H1 (cell line): Measurements from ENCODE around the gene ACRBP. TPM values are rescaled to one million over a fixed set of nuclear protein-coding genes. Genes with fewer than 3 reads are reported as not detected.

Experiments
- CTCF ChIA-PET: fragments of 300-600 bp; sonication (Branson Sonifier 250); formaldehyde crosslinking; loops from one replicate; lab custom pipeline; 2021; ENCODE audit not compliant: partially characterized antibody; lab: Charles Lee
- POLR2A ChIA-PET: fragments of 300-600 bp; sonication (Branson Sonifier 250); formaldehyde crosslinking; loops from one replicate; lab custom pipeline; 2021; ENCODE audit warnings: inconsistent platforms; ENCODE audit not compliant: partially characterized antibody; lab: Charles Lee
- DNase-seq, 2 experiments: peaks; one replicate each; pipeline versions ENCODE4 v3.0.0 to v3.0.0-alpha.2; 2010 to 2022; ENCODE audit warnings: low spot score in 2 of 2, low read depth in 1 of 2, mixed read lengths in 1 of 2
- FAIRE-seq: peaks from 2 replicates; lab custom pipeline; 2011; peaks lifted over from hg19 to GRCh38; lab: Jason Lieb, UNC
- H2AFZ ChIP-seq: 2 replicates; pipeline ENCODE4 v1.8.1; 2012; ENCODE audit warnings: low read length, inconsistent platforms
- H2AK5ac ChIP-seq: 2 replicates; pipeline ENCODE4 v1.6.1; 2013; ENCODE audit warnings: low read depth, low read length
- H2BK120ac ChIP-seq: replicated peaks from 2 replicates; pipeline ENCODE3; 2013; ENCODE audit warnings: low read depth, low read length, inconsistent platforms
- H2BK12ac ChIP-seq: 2 replicates; pipeline ENCODE4 v1.6.1; 2013; ENCODE audit warnings: low read depth, low read length
- H2BK15ac ChIP-seq: 2 replicates; pipeline ENCODE4 v1.6.1; 2013; ENCODE audit warnings: low read length
- H2BK20ac ChIP-seq: 2 replicates; pipeline ENCODE4 v1.6.1; 2013; ENCODE audit warnings: low read length
- H2BK5ac ChIP-seq: 2 replicates; pipeline ENCODE4 v1.6.1; 2013; ENCODE audit warnings: low read depth, low read length
- H3K14ac ChIP-seq: 2 replicates; pipeline ENCODE4 v1.6.1; 2013; ENCODE audit warnings: inconsistent platforms; ENCODE audit not compliant: insufficient read length
- H3K18ac ChIP-seq: 2 replicates; pipeline ENCODE4 v1.6.1; 2013; ENCODE audit warnings: low read length; ENCODE audit errors: extremely low read depth
- H3K23ac ChIP-seq: 2 replicates; pipeline ENCODE4 v1.6.1; 2013; ENCODE audit warnings: inconsistent platforms; ENCODE audit not compliant: insufficient read length
- H3K23me2 ChIP-seq: 2 replicates; pipeline ENCODE4 v1.6.1; 2013; ENCODE audit warnings: low read depth, low read length
- H3K27ac ChIP-seq: 2 replicates; pipeline ENCODE4 v1.6.1; 2011; ENCODE audit warnings: low read depth, low read length, inconsistent platforms
- H3K27me3 ChIP-seq, 4 experiments: replicated peaks in 1 of 4; 1 replicate in 1 of 4; 2 replicates in 3 of 4; pipeline versions ENCODE4 v1.6.1 to v1.8.1; 2011 to 2013; ENCODE audit warnings: low read length in 3 of 4, mild to moderate bottlenecking in 3 of 4, inconsistent platforms in 2 of 4, mixed read lengths in 2 of 4, moderate library complexity in 1 of 4; ENCODE audit not compliant: control insufficient read depth in 3 of 4, insufficient read depth in 3 of 4; ENCODE audit errors: extremely low read depth in 1 of 4
- H3K36me3 ChIP-seq, 4 experiments: 2 replicates each; pipeline versions ENCODE4 v1.6.1 to v1.8.1; 2011 to 2013; ENCODE audit warnings: mild to moderate bottlenecking in 4 of 4, low read length in 3 of 4, moderate library complexity in 2 of 4, control low read depth in 1 of 4, inconsistent platforms in 1 of 4; ENCODE audit not compliant: insufficient read depth in 4 of 4, control insufficient read depth in 2 of 4
- H3K4ac ChIP-seq: replicated peaks from 2 replicates; pipeline ENCODE3; 2013; ENCODE audit warnings: low read length, low read depth, mixed read lengths, inconsistent platforms; ENCODE audit not compliant: insufficient read length
- H3K4me1 ChIP-seq, 4 experiments: replicated peaks in 1 of 4; 1 replicate in 1 of 4; 2 replicates in 3 of 4; pipeline versions ENCODE4 v1.6.1 to v1.8.1; 2011 to 2013; ENCODE audit warnings: low read length in 3 of 4, inconsistent platforms in 2 of 4, mixed read lengths in 1 of 4; ENCODE audit not compliant: insufficient read depth in 4 of 4, control insufficient read depth in 3 of 4
- H3K4me2 ChIP-seq, 2 experiments: 2 replicates each; pipeline versions ENCODE4 v1.6.1 to v1.8.1; 2011 to 2013; ENCODE audit warnings: low read depth in 2 of 2, low read length in 2 of 2, control low read depth in 1 of 2, inconsistent platforms in 1 of 2, mild to moderate bottlenecking in 1 of 2; ENCODE audit not compliant: insufficient read depth in 1 of 2
- H3K4me3 ChIP-seq, 4 experiments: fragments of 200-600, 300-600 bp in 1 of 4; sonication (generic), shearing (Covaris generic), sonication (Bioruptor Twin) in 1 of 4; 2 replicates each; pipeline versions ENCODE4 v1.5.1 to v1.8.1; 2011 to 2016; ENCODE audit warnings: low read length in 4 of 4, low read depth in 3 of 4, control low read depth in 2 of 4, inconsistent platforms in 2 of 4, mild to moderate bottlenecking in 2 of 4, mixed read lengths in 1 of 4, moderate library complexity in 1 of 4; ENCODE audit not compliant: insufficient read depth in 2 of 4; ENCODE audit errors: extremely low read depth in 1 of 4
- H3K56ac ChIP-seq: replicated peaks from 2 replicates; pipeline ENCODE3; 2013; ENCODE audit warnings: low read depth, mild to moderate bottlenecking, mixed read lengths, low read length, inconsistent platforms; ENCODE audit not compliant: insufficient read length
- H3K79me1 ChIP-seq: 2 replicates; pipeline ENCODE4 v1.6.1; 2013; ENCODE audit warnings: low read depth, low read length, control low read depth
- H3K79me2 ChIP-seq, 2 experiments: 2 replicates each; pipeline versions ENCODE4 v1.6.1 to v1.8.1; 2012 to 2013; ENCODE audit warnings: low read length in 2 of 2, mild to moderate bottlenecking in 2 of 2, inconsistent platforms in 1 of 2; ENCODE audit not compliant: insufficient read depth in 2 of 2, control insufficient read depth in 1 of 2
- H3K9ac ChIP-seq, 4 experiments: replicated peaks in 1 of 4; 1 replicate in 1 of 4; 2 replicates in 3 of 4; pipeline versions ENCODE4 v1.6.1 to v1.8.1; 2011 to 2013; ENCODE audit warnings: low read depth in 3 of 4, low read length in 3 of 4, control low read depth in 2 of 4, mild to moderate bottlenecking in 2 of 4, moderate library complexity in 2 of 4, inconsistent platforms in 1 of 4; ENCODE audit errors: extremely low read depth in 1 of 4
- H3K9me3 ChIP-seq, 2 experiments: 2 replicates each; pipeline versions ENCODE4 v1.6.1 to v1.8.1; 2012 to 2013; ENCODE audit warnings: mild to moderate bottlenecking in 2 of 2, moderate library complexity in 2 of 2, control low read depth in 1 of 2, inconsistent platforms in 1 of 2, low read depth in 1 of 2, low read length in 1 of 2, mixed read lengths in 1 of 2; ENCODE audit not compliant: insufficient read depth in 2 of 2
- H4K20me1 ChIP-seq, 2 experiments: replicated peaks in 1 of 2; 2 replicates each; pipeline versions ENCODE3 to v1.8.1; 2011 to 2013; ENCODE audit warnings: inconsistent platforms in 2 of 2, low read length in 2 of 2, mild to moderate bottlenecking in 1 of 2; ENCODE audit not compliant: insufficient read depth in 2 of 2, control insufficient read depth in 1 of 2
- H4K5ac ChIP-seq: 2 replicates; pipeline ENCODE4 v1.6.1; 2013; ENCODE audit warnings: low read length, low read depth, mixed read lengths, inconsistent platforms; ENCODE audit not compliant: insufficient read length
- H4K8ac ChIP-seq: 2 replicates; pipeline ENCODE4 v1.8.0; 2013; ENCODE audit warnings: mild to moderate bottlenecking, moderate library complexity, low read length, inconsistent platforms; ENCODE audit not compliant: insufficient read depth; ENCODE audit errors: extremely low read depth
- H4K91ac ChIP-seq: replicated peaks from 2 replicates; pipeline ENCODE3; 2013; ENCODE audit warnings: low read length, mixed read lengths, inconsistent platforms; ENCODE audit not compliant: insufficient read length
- KDM4A ChIP-seq: IDR thresholded peaks from one replicate; pipeline ENCODE4 v1.7.1; 2012; ENCODE audit warnings: low read depth, mild to moderate bottlenecking, moderate library complexity, low read length, inconsistent platforms; ENCODE audit not compliant: severe bottlenecking
- POU5F1 ChIP-seq: IDR thresholded peaks from 2 replicates; pipeline ENCODE4 v1.6.1; 2011; ENCODE audit warnings: low read depth, mild to moderate bottlenecking, low read length, moderate library complexity
- WGBS, 2 experiments: shearing (Covaris generic) in 1 of 2; methylation state at CpG; one replicate each; pipeline versions ENCODE4 v1.1.6 to v1.1.7; 2013 to 2015; ENCODE audit warnings: low lambda C conversion rate in 2 of 2, mixed read lengths in 2 of 2, inconsistent platforms in 1 of 2, low coverage in 1 of 2, missing lambda C conversion rate in 1 of 2; ENCODE audit not compliant: insufficient replicate concordance in 2 of 2, insufficient coverage in 1 of 2, insufficient read length in 1 of 2; ENCODE audit errors: extremely low coverage in 1 of 2, missing lambda C conversion rate in 1 of 2; 5-methylcytosine and 5-hydroxymethylcytosine counted together
- polyA plus RNA-seq, 7 experiments: library from polyadenylated mRNA; depleted of rRNA in 3 of 7; stranded (reverse) in 5 of 7; unstranded in 2 of 7; fragments of >200 nt in 5 of 7; fragments of 200-250 nt in 2 of 7; gene quantifications; 1 replicate in 5 of 7; 2 replicates in 1 of 7; 4 replicates in 1 of 7; pipeline versions ENCODE4 v1.2.1 to v1.2.3, GENCODE V29; 2011 to 2013; ENCODE audit warnings: missing spikeins in 2 of 7, mixed read lengths in 2 of 7
- total RNA-seq: library from RNA; stranded (reverse); fragmentation: NEBNext Ultra II Directional; extraction: Animal tissue kit (Norgen Biotek cat#: 25700); gene quantifications from 2 replicates; pipeline ENCODE4 v1.2.1, GENCODE V29; 2021

The ACRBP gene
- total and polyA plus RNA-seq, 2 of the 8 experiments (the other 6 are each of a cell fraction or from before 2014, with no cell fraction given) = 0.80 to 5.2 TPM

DNA sequence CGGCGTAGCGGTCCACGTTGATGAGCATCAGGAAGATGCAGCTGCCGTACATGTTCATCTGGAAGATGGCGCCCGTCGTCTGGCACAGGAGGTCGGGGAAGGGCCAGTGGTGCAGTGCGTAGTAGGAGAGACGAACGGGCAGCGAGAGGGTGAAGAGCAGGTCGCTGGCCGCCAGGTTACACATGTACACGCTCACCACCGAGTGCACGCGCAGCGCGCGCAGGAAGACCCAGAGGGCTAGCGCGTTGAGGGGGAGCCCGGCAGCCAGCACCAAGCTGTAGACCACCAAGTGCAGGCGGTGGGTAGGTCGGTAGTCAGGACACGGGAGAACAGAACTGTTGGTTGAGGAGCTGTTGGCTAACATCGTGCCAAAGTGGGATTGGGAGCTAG lies 26.4 kb downstream of the ACRBP start:
- Histone ChIP-seq H2AK5ac (0 out of 2 replicates have a peak overlapping the region, but pooled peaks have one; percentile 41), H4K20me1 (no peaks in the 10 kb centered on the region), H3K18ac (peak overlapping the region; percentile 9; the same call in 1 of the 2 replicates), H3K4me1 (peaks cover 3 to 7% (median 6%) of the 10 kb centered on the region in 4 experiments; a peak in 6 of 7 replicates), H4K91ac (peak overlapping the region; percentile 88), H3K14ac (no peak overlapping the region), H2BK120ac (peak overlapping the region; percentile 10), H2AFZ (peak overlapping the region; percentile 55; the same call in 1 of the 2 replicates), H3K23me2 (peaks cover 2% of the 10 kb centered on the region; the same call in 1 of the 2 replicates), H2BK15ac (no peak overlapping the region), H3K4me3 (peak overlapping the region in 1 of 4 experiments; percentile 52; a peak in 1 of 8 replicates), H2BK5ac (no peak overlapping the region), H3K56ac (no peak overlapping the region), H3K23ac (no peak overlapping the region), H3K27me3 (peaks cover 4 to 27% (median 21%) of the 10 kb centered on the region in 4 experiments; a peak in 6 of 7 replicates), H3K9me3 (no peaks in the 10 kb centered on the region; a peak in 1 of 4 replicates), H4K5ac (peak overlapping the region; percentile 61), H2BK12ac (peak overlapping the region; percentile 4; the same call in 1 of the 2 replicates), H3K79me1 (no peaks in the 10 kb centered on the region), H3K4me2 (peak overlapping the region in 1 of 2 experiments; percentile 72; a peak in 3 of 4 replicates), H4K8ac (peak overlapping the region; percentile 92; the same call in 1 of the 2 replicates), H3K79me2 (no peaks in the 10 kb centered on the region), H3K4ac (peak overlapping the region; percentile 94), H3K36me3 (no peaks in the 10 kb centered on the region), H3K9ac (no peak overlapping the region), H2BK20ac (no peak overlapping the region), H3K27ac (no peak overlapping the region)
- no peak for TF ChIP-seq POU5F1
- TF ChIP-seq KDM4A = peak; percentile 40
- ChIA-PET CTCF (interaction anchor here (0.6 to 8.7 kb wide), 40 partner anchors 8 to 248 kb away, joined by 3 to 146 read pairs (median 4); partner anchors contain the start of genes ACRBP, COPS7A, GPR162 and LPAR5), POLR2A (interaction anchor here (0.7 to 4.2 kb wide), 16 partner anchors 11 to 133 kb away, joined by 3 to 18 read pairs (median 5); partner anchors contain the start of genes ACRBP, GAPDH, LPAR5 and ZNF384)
- no peak for DNase-seq
- FAIRE-seq = no peak
- 95% methylated on average over 28 of the region's 29 CpGs; no CpG with 5 or more reads in 1 of the 2 experiments for WGBS, 2 experiments
